NCI-H446 treated with DMSO at 0.1 percent for 48 hours (cell line): ENCODE results near the gene TTLL11.
"Not testable (repeated sequence)": the region's sequence is repeated elsewhere in the genome, so short reads cannot be mapped to it uniquely, and the experiment has no call there.

Source experiments
- DNase-seq: peaks from one replicate; lab custom pipeline; 2025; lab: John Stamatoyannopoulos, UW

TTLL11 gene

DNA sequence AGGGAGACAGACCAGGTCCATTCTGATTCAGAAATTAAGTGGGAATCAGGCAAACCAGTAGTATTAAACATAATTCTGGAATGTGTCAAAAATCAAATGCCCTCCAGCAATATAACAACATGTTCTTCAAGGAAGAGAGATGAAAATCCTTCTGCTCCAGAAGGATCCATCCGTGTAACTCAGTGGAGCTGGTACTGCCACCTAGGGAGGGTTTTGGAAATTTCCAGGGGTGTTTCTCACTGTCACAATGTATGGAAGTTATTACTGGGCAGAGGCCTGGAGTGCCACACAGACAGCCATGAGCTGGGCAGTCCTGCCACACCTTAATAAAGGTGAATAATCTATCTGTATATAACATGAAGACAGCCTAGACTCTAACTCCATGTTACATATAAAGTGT lies 87.5 kb downstream of the TTLL11 start:
- peak; percentile 0 for DNase-seq

DNA sequence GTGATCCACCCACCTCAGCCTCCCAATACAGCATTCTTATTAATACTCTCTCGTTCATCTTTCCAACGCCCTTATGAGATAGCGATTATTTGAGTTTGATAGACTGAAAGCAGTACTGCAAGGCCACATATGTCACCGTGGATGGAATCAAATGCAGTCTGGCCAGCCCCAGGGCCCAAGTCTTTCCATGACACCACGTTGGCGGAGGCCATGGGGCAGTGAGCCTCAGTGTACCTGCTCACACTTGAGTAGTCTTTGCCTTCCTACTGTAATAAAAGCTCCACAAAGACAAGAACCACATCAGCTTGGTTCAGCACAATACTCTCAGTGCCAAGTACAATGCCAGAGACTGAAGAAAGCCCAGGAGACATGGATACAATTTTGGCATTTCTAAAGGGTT lies 88.5 kb downstream of the TTLL11 start:
- DNase-seq, result no peak

DNA sequence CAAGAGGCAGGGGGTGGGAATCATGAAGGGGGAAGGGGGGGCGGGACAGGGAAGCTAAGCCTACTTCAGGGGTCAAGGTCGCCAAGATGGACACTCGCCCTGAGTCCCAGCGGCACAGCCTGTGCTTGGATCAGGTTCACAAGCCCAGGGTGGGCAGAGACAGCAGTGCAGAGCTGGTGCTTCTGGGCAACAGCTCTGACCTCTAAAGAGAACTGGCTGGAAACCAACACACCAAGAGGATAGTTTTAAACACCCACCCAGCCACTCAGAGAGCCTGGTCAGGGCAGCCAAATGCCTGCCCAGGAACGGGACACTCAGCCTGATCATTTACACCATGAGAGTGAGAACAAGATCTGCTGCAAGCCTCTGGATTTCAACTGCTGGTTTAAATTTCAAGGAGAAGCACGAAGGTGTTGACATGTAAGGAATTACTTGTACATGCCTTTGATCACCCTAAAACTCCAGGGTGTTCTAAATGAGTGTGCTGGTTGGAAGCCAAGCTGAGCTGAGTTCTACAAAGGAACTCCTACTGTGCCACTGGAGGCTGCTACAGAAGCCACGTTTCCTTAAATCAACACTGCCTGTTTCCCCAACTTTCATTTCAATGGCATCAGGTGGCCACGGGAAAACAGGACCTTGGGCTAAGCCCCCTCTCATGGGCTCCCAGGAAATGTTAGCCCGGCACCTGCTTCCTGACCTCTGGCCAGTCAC lies 91.5 kb downstream of the TTLL11 start:
- no peak for DNase-seq

DNA sequence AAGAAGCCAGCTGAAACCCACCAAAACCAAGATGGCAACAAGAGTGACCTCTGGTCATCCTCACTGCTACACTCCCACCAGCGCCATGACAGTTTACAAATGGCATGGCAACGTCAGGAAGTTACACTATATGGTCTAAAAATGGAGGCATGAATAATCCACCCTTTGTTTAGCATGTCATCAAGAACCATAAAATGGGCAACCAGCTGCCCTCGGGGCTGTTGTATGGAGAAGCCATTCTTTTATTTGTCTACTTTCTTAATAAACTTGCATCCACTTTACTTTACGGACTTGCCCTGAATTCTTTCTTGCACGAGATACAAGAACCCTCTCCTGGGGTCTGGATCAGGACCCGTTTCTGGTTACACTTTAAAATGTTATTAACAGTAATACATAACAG lies 92.6 kb downstream of the TTLL11 start:
- not testable (repeated sequence) for DNase-seq

DNA sequence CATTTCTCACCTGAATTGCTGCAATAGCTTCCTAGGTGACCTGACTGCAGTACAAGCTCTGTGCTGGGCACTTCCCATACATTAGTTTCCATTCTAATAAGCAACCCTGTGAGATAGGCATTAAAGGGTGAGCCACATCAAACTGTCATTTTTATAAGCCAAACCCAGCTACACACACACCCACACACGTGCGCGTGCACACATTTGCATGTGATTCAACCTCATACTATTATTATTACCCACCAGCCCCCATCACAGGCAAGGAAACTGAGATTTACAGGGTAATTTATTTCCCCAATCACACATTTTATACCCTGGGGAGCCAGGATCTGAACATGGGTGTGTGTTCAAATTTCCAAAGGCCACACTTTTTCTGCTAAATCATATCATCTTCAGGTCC lies 93.6 kb downstream of the TTLL11 start:
- DNase-seq, result no peak

DNA sequence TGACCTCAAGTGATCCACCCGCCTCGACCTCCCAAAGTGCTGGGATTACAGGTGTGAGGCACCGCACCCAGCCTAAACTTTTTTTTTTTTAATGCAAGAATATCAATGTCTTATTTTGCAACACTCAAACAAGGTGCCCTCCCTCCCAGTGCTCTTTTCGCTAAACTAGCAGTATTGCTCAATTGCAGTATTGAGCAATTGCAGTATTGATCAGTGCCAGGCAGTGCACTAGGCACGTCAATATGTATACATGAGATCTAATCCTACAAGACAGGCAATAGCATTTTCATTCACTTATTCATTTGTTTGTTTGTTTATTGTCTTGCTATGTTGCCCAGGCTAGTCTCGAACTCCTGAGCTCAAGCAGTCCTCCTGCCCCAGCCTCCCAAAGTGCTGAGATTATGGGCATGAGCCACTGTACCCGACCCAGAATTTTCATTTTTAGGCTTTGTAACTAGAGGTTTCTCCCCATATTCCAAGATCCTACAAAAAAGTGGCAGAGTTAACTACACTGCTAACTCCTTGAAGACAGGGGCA lies 94.5 kb downstream of the TTLL11 start:
- no peak for DNase-seq

DNA sequence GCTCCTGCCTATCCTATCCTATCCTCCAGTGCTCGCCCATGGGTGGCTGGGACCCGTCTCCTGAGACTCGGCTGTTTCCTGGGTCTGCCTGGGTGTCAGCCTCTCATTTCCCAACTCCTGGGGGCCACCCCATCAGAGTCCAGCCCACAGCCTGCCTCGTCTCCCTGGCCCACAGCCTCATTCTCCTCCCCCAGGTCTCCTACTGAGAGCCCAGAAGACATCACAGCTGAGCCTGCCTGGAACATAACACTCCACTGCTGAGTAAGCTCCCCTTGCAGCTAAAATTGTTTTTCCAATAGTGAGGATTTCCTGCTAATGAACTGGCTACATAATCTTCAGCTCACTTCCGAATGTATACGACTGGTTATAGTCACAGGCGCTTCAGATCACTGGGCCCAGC lies 95.3 kb downstream of the TTLL11 start:
- DNase-seq, result no peak

DNA sequence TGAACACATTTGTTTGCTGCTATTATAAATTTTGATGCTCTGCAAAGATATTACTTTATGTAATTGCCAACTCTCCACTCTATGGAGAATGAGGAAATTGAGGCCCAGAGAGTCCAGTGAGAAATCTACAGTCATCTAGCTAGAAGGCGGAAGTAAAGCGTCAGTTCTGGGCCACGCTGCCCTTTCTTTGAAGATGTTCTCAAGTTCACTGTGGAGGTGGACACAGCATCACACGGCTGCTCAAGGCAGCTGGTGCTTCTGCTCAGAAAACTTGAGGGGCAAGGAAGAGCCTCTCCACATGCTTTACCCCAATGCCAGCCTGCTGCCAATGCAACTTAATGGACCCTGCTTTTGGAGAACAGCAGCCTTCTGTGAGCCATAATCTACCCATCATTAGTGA lies 96.3 kb downstream of the TTLL11 start:
- DNase-seq, result no peak

DNA sequence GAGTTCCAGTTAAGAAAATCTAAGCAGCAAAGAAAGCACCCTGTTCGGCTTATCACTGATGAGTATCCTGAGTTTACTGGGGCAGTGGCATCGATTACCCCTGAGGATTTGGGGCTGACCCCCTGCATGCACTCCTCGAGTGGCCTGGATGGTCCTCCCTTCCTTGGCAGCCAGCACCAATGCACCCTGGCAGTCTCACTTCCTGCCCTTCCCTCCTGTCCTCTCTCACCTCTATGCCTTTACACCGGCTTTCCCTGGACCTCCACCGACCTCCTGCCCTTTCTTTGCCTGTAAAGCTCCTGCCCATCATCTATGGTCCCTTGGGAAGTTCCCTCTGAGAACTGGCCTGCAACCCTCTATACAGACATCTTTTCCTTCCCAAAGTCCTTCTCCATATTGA lies 97.1 kb downstream of the TTLL11 start:
- no peak for DNase-seq

DNA sequence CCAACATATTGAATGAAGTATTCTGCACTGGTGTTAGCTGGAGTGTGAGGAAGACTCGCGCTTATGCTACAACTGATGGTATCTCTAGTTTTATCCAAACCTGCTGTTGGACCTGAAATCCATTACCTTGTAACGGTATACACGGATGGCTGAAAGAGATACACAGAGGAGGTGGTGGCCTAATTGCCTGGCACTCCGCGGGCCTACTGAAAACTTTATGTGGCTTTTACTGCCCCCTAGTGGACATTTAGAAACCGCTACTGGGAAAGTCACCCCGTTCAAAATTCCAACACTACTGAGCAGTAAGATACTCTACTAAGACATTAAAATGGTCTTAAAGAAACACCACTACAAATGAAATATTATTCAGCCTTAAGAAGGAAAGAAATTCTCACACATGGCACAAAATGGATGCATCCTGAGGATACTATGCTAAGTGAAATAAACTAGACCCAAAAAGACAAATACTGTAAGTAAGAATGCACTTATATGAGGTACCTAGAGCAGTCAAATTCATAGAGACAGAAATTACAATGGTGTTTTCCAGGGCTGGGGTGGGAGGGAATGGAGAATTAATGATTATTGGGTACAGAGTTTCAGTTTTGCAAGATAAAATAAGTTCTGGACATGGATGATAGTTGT lies 100.4 kb downstream of the TTLL11 start:
- peak; percentile 8 for DNase-seq

DNA sequence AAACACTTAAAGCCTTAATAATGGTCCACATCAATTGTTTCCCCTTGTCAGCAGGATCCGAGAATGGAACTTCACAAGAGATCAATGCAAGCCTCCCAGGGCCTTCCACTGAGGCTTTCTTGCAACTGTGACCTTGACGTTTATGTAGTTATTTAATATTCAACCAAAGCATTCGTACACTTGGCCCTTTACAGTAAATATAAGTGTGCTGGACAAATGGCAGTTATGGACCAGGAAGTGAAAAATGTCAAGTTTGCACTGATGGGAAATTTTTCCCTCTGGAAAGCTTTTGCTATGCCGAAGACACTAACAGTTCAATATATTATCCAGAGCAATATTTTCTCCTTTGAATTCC lies 101.8 kb downstream of the TTLL11 start:
- DNase-seq, result no peak

DNA sequence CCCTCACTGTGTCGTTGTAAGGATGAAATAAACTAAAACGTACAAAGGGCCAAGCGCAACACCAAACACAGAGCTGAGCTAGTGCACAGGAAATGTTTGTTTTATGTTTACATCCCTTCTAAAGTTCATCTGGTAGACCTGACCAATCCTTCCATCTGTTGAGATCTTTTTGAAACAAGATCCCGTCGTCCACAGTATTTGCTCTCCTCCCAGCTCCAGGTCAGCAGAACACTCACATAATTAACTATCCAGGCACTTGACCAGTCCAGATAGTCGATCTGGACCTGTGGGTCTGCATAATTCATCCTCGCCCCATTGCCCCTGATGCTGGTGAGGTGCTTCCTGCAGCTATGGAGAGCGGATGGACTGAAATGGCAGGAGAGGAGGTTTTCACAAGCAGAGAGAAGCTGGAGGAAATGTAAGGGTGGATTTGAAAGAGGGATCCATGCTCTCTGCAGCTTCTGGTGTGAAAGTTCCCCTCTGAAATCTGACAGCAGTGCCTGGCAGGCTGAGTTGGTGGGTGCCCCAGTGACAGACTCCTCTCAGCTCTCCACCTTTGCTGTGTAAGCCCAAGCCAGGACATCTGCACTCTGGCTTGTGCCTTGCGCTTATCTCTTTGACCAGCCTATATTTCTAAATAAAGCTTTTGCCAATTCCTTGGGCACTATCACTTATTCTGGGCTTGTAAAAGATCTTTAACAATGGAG lies 102.4 kb downstream of the TTLL11 start:
- DNase-seq, result no peak

DNA sequence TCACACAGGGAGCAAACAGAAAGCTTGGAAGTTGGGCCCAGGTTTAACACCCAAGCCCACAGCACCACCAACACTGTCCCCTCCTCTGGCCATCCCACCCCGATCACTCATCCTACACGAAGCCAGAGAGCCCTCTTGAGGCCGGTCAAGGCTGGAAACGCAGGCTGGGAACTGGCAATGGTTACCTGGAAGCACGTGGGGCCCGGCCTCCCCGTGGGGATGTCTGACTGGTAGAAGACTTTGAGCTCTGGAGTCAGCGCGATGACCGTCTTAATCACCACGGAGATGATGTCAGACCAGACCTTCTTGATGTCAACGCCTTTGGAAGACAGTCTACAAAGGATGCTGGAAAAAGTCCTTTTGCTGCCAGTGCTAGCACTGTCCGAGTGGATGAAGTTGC lies 104.1 kb downstream of the TTLL11 start:
- no peak for DNase-seq

DNA sequence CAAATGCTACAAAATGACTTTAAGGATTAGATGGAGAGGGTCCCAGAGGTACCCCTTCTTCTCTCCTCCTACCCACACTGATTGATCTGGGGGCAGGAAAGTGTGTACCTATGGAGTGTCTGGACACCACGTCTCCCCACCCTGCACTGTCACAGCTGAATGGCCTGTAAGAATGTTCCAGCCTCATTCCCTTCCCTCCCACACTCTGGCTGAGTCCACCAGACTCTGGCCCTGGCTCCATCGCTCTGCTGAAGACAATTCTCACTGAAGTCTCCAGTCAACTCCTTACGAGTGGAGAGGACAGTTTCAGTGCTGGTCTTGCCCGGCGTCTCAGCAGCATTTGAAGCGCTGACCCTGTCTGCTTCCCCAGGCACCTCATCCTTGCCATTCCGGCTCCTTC lies 105.8 kb downstream of the TTLL11 start:
- DNase-seq, result no peak

DNA sequence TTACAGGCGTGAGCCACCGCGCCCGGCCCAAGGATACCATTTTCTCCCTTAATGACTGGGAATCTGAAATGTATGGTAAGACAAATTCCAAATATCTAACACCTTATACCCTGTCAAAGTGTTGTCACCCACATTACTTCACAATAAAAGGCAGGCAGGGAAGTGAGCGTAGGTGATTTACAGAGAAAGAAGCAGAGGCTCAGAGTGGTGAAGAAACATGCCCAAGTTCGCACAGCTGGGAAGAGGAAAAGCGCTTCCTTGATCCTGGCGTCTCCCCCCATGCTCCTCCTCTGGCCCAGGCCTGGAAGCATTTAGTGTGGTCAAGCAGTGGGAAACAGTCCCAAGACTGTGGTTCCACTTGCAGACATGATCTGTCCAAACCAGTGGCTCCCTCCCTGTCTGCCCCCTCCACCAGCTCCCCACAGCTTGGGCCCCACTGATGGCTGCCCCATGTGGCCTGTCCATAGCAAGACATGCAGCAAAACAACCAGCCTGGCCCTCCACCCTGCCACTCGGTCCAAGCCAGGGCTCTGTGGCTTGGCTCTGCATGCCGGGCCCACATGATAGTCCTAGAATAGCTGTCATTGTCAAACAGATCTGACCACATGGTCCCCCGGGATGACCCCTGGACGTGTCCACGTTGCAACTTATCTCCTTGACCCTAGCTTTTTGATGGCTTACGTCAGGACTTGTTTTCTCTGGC lies 107.2 kb downstream of the TTLL11 start:
- DNase-seq, result no peak

DNA sequence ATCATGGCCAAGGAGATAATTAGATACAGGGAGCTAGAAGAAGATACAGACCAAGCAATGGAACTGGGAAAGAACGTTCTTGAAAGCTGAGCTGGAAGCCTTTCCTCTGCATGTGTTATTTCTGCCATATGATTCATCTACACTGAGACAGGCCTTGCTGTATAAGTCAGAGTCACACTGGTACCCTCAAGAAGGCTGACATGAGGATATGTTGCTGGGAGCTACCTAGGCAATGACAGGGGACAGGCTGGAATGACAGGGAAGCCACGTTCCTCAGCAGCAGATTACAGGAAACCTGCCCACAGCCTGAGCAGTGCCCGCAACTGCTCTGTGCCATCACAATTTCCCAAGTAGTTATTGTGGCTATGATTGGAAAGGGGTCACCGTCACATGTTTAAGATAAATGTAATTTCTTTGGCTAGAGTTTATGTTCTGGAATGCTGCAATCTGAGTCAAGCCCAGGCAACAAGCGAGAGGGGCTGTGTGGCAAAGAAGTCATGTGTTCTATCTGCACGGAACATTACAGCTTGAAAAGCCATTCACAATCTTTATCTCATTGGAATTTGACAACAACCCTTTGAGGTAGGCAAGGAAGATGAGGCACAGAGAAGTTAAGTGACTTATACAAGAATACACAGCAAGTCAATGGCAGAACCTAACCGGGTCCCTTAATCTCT lies 108.2 kb downstream of the TTLL11 start:
- DNase-seq, result no peak

DNA sequence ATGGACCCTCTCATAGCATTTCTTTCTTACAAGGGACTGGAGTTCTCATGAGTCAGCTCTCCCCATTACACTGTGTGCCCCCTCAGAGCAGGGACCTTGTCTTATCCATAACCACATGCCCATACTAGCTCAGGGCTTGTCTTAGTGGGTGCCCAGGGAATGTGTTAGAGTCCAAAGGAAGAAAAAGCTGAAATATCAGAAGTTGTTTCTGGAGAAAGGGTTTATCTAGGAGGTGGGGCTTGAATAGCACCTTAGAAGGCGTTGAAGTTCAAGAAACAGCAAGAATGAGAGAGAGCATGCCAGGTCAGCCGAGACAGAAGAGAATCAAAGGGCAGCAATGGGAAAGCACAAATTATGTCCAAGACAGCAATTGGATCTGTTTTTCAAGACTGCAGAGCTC lies 109.4 kb downstream of the TTLL11 start:
- no peak for DNase-seq

DNA sequence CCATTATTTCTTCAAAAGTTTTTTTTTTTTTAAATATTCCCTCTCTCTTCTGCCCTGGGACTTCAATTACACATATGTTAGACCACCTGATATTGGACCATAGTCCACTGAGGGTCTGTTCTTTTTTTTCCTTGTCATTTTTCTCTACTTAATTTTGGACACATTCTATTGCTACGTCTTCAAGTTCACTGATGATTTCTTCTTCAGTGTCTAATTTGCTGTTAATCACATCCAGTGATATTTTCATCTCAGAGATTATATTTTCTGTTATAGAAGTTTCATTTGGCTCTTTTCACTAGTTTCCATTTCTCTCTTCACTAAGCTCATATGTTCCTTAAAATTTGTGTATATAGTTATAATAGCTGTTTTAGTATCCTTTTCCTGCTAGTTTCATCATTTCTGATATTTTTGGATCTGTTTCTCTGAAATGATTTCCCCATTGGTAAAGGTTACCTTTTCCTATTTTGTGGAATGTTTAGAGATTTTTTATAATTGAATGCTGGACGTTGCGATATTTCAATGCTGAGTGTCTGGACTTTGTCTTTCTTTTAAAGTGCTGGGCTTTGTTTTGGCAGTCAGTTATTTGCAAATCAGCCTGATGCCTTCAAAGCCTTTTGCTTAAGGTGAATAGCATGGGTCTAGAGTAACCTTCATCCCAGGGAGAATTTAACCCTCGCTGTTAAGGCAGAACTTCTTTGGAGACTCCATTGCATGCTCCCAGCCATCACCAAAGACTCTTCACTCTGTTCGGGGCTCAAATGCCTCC lies 111.8 kb downstream of the TTLL11 start:
- DNase-seq, result no peak

DNA sequence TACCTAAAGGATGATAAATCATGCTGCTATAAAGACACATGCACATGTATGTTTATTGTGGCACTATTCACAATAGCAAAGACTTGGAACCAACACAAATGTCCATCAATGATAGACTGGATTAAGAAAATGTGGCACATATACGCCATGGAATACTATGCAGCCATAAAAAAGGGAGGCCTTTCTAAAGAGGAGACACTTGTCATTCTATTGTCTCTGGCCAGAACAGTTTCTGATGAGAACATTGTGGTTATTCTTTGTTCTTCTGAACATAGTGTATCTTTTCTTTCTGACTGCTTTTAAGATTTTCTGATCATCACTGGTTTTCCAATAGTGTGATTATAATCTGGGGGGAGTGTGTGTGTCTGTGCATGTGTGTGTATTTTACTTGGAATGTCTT lies 112.4 kb downstream of the TTLL11 start:
- not testable (repeated sequence) for DNase-seq

DNA sequence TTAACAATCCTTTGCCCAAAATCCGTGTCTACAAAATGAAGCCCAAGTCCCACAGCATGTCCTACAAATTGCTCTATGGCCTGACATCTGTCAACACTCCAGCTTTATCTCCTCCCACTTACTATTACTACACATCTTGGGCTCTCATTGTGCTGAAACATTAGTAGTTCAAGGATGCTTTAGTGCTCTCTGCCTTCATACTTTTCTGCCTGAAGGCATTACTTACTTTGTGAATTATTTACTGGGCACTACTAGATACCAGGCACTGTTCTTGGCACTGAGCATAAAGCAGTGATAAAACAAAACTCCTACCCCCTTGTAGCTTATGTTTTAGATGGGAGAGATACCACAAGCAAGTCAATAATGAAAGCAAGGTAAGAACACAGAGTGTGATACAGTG lies 113.4 kb downstream of the TTLL11 start:
- DNase-seq, result no peak

DNA sequence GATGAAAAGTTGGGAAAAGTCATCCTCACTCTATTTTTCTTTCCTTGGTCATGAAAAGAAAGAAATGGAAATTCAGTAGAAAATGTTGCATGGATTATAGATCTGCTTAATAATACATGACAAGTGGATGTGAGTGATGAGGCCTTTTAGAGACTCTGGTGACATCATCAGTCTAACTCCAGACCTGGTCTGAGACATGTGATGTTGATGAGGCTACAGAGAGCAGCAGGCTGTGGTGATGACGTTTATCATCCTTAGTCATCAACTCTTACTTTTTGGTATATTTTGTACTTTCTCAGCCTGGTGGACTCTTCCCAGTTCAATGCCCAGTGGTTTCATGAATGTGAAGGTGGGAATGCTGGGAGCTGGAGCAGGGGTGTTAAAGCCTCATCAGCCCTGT lies 116.4 kb downstream of the TTLL11 start:
- no peak for DNase-seq
